ENCODE measurements around the gene LMO7.

LMO7 gene

GRCh38 chr13:75764251-75764925 lies 128.3 kb downstream of the LMO7 start:
- no peak for TF ChIP-seq CTCF (IDR thresholded peaks at IDR 0.05)
- Histone ChIP-seq H3K4me3 (peak overlapping the region; percentile 27), H3K27ac (no peak overlapping the region)
- DNase-seq (ENCODE audit: low spot score), result no peak

- H3K4me3 ChIP-seq, result peak overlapping the region; percentile 27
- TF ChIP-seq CTCF (IDR thresholded peaks at IDR 0.05), result no peak
- DNase-seq (ENCODE audit: low spot score), result no peak
- no peak overlapping the region for H3K27ac ChIP-seq
These were observed 128.8 kb downstream of the LMO7 start for GRCh38 chr13:75764926-75765310.

- DNase-seq (ENCODE audit: low spot score), result no peak
- no peak overlapping the region for H3K27ac ChIP-seq
- no peak overlapping the region for H3K4me3 ChIP-seq
- TF ChIP-seq CTCF (IDR thresholded peaks at IDR 0.05), result no peak
These were observed 130.5 kb downstream of the LMO7 start for GRCh38 chr13:75766636-75767035.

GRCh38 chr13:75769141-75769905 lies 133.2 kb downstream of the LMO7 start:
- H3K4me3 ChIP-seq, result no peak overlapping the region
- DNase-seq (ENCODE audit: low spot score), result no peak
- H3K27ac ChIP-seq, result no peak overlapping the region
- TF ChIP-seq CTCF (IDR thresholded peaks at IDR 0.05), result no peak

- TF ChIP-seq CTCF (IDR thresholded peaks at IDR 0.05), result no peak
- Histone ChIP-seq H3K27ac (no peak overlapping the region), H3K4me3 (no peak overlapping the region)
- DNase-seq (ENCODE audit: low spot score), result no peak
These were observed 134.0 kb downstream of the LMO7 start for GRCh38 chr13:75770164-75770563.

GRCh38 chr13:75770592-75771011 lies 134.5 kb downstream of the LMO7 start:
- Histone ChIP-seq H3K4me3 (no peak overlapping the region), H3K27ac (no peak overlapping the region)
- TF ChIP-seq CTCF (IDR thresholded peaks at IDR 0.05), result no peak
- DNase-seq (ENCODE audit: low spot score), result no peak

GRCh38 chr13:75771226-75771625 lies 135.1 kb downstream of the LMO7 start:
- DNase-seq (ENCODE audit: low spot score), result no peak
- no peak overlapping the region for H3K27ac ChIP-seq
- TF ChIP-seq CTCF (IDR thresholded peaks at IDR 0.05), result no peak
- H3K4me3 ChIP-seq, result no peak overlapping the region

Measured in coronary artery (tissue), 2 donors.